ENCODE results near the gene CXCL1. TPM values are rescaled to one million over a fixed set of nuclear protein-coding genes. Genes with fewer than 3 reads are reported as not detected.

CXCL1 gene
- total and polyA plus RNA-seq, 2 donors (not counting 3 experiments of a cell fraction or from before 2014, with no cell fraction given) = 20.0 to 26.7 TPM

DNA sequence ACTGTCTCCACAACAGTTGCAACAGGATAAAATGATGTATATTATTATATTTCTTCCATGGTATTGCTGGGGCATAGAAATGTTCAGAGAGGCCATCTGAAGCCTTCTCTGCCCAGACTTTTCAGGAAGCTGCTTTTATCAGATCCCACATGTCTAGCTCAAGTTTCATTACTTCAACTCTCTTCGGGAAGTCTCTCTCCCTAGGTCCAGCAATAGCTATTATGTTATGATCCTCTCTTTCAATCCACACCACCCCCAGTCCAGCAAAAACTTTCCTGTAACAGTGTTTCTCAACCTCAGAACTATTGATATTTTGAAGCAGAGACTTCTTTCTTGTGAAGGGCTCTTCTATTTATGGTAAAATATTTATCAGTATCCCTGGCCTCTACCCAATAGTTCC is 44.9 kb downstream of the CXCL1 start:
- no peak for FAIRE-seq
- no peaks in the 10 kb centered on the region for H3K9me3 ChIP-seq (replicated peaks; ENCODE audit: control insufficient read depth, insufficient read depth, low read length)
- H3K27ac ChIP-seq (ENCODE audit: insufficient read depth, low read depth, low read length) = no peak overlapping the region
- no peaks in the 10 kb centered on the region for H3K36me3 ChIP-seq (ENCODE audit: control insufficient read depth in 2 of 2, extremely low read depth in 1 of 2, insufficient read depth in 2 of 2, low read length in 2 of 2)
- ChIA-PET POLR2A (no interaction called here), CTCF (interaction anchor here (1.5 kb wide), 1 partner anchor 10 kb away, joined by 3 read pairs; no protein-coding TSS in a partner anchor)
- H3K4me3 ChIP-seq (replicated peaks in 1 of 3; ENCODE audit: insufficient read depth in 1 of 3, low read depth in 1 of 3, low read length in 3 of 3) = no peak overlapping the region
- intact Hi-C loops (cut with micrococcal nuclease) = no loop called here
- H3K9ac ChIP-seq (replicated peaks; ENCODE audit: extremely low read depth, insufficient read depth, low read length) = no peak overlapping the region
- no peaks in the 10 kb centered on the region for H4K20me1 ChIP-seq (replicated peaks; ENCODE audit: control insufficient read depth, extremely low read depth, insufficient read depth, low read length)
- H3K4me2 ChIP-seq (ENCODE audit: insufficient read depth, low read length) = no peak overlapping the region
- H3K27me3 ChIP-seq (ENCODE audit: control insufficient read depth in 2 of 2, insufficient read depth in 2 of 2, low read length in 2 of 2) = no peaks in the 10 kb centered on the region
- H3K4me1 ChIP-seq (ENCODE audit: control insufficient read depth, extremely low read depth, insufficient read depth, low read length) = peaks cover 2% of the 10 kb centered on the region
- H2AFZ ChIP-seq (ENCODE audit: low read depth, low read length) = no peak overlapping the region
- H3K79me2 ChIP-seq (ENCODE audit: control insufficient read depth, insufficient read depth, low read length) = no peaks in the 10 kb centered on the region
- no peak for TF ChIP-seq MYC (IDR thresholded peaks at IDR 0.05; ENCODE audit: low read depth, low read length)
- no peak for TF ChIP-seq GATA2 (IDR thresholded peaks at IDR 0.05; ENCODE audit: insufficient read depth, insufficient read length, low read depth, low read length)
- TF ChIP-seq, protein P1, sequence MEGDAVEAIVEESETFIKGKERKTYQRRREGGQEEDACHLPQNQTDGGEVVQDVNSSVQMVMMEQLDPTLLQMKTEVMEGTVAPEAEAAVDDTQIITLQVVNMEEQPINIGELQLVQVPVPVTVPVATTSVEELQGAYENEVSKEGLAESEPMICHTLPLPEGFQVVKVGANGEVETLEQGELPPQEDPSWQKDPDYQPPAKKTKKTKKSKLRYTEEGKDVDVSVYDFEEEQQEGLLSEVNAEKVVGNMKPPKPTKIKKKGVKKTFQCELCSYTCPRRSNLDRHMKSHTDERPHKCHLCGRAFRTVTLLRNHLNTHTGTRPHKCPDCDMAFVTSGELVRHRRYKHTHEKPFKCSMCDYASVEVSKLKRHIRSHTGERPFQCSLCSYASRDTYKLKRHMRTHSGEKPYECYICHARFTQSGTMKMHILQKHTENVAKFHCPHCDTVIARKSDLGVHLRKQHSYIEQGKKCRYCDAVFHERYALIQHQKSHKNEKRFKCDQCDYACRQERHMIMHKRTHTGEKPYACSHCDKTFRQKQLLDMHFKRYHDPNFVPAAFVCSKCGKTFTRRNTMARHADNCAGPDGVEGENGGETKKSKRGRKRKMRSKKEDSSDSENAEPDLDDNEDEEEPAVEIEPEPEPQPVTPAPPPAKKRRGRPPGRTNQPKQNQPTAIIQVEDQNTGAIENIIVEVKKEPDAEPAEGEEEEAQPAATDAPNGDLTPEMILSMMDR (IDR thresholded peaks at IDR 0.05; ENCODE audit: extremely low read depth in 1 of 2, insufficient read depth in 1 of 2, low read depth in 1 of 2, low read length in 2 of 2) = no peak
- no peak for TF ChIP-seq FOS (IDR thresholded peaks at IDR 0.05; ENCODE audit: borderline replicate concordance, insufficient read depth, low read length)
- TF ChIP-seq, protein P2, sequence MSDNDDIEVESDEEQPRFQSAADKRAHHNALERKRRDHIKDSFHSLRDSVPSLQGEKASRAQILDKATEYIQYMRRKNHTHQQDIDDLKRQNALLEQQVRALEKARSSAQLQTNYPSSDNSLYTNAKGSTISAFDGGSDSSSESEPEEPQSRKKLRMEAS (IDR thresholded peaks at IDR 0.05; ENCODE audit: insufficient read depth, insufficient read length) = no peak
- TF ChIP-seq EZH2 (IDR thresholded peaks at IDR 0.05; ENCODE audit: borderline replicate concordance, low read depth, low read length, severe bottlenecking) = no peak
- TF ChIP-seq JUN (IDR thresholded peaks at IDR 0.05; ENCODE audit: borderline replicate concordance, insufficient read depth, insufficient read length, low read depth) = no peak
- no peak for TF ChIP-seq POLR2AphosphoS5 (IDR thresholded peaks at IDR 0.05; ENCODE audit: insufficient read depth, low read depth, low read length)
- no peak for TF ChIP-seq POLR2A (IDR thresholded peaks at IDR 0.05; ENCODE audit: low read depth, low read length)
- no peak for DNase-seq (ENCODE audit: low read depth, low spot score)
- no TSS peak for BruUV-seq (replicated peaks)
- dilution Hi-C loops (cut with MboI; ENCODE audit: extremely low pct_ligation_motif_present, low sequenced_read_pairs) = no loop called here
- H3K9me1 ChIP-seq (replicated peaks; ENCODE audit: control insufficient read depth, extremely low read depth, insufficient read depth, low read length) = no peaks in the 10 kb centered on the region
